GM12878 (cell line): ENCODE results near the gene SNRPB2. TPM values are rescaled to one million over a fixed set of nuclear protein-coding genes. Genes with fewer than 3 reads are reported as not detected.

ENCODE experiments used
- ATAC-seq: fragments of 200-7000 bp; cut with Tn5 transposase; 3 replicates; pipeline ENCODE4 v1.9.1; 2020; ENCODE audit warnings: mild to moderate bottlenecking, moderate library complexity
- BruUV-seq: library from RNA; stranded (reverse); fragments of 400-500 nt; replicated peaks from 2 replicates; lab custom pipeline; 2021; lab: Mats Ljungman, UMichigan
- CTCF ChIA-PET: fragments of 300-600 bp; sonication (Branson Sonifier 250); formaldehyde crosslinking; extraction: SDS; loops from one replicate; lab custom pipeline; 2021; ENCODE audit warnings: inconsistent platforms; lab: Yijun Ruan, JAX
- POLR2A ChIA-PET: fragments of 350-600 bp; formaldehyde crosslinking; extraction: SDS; loops from one replicate; lab custom pipeline; 2021; ENCODE audit warnings: inconsistent platforms; lab: Charles Lee
- RAD21 ChIA-PET: fragments of 300-600 bp; sonication (Branson Sonifier 250); formaldehyde crosslinking; loops from one replicate; lab custom pipeline; 2023; ENCODE audit warnings: antibody characterized with exemption; ENCODE audit not compliant: unreplicated experiment; lab: Charles Lee
- SMC1A ChIA-PET: fragments of 300-600 bp; sonication (Branson Sonifier 250); formaldehyde crosslinking; loops from one replicate; lab custom pipeline; 2023; ENCODE audit not compliant: unreplicated experiment, uncharacterized antibody; lab: Charles Lee
- DNase-seq: peaks from one replicate; pipeline ENCODE4 v3.0.0-alpha.2; 2011; ENCODE audit warnings: low read depth, low spot score
- FAIRE-seq: peaks from 3 replicates; lab custom pipeline; 2011; peaks lifted over from hg19 to GRCh38; lab: Jason Lieb, UNC
- H2AFZ ChIP-seq: 2 replicates; pipeline ENCODE4 v1.6.0; 2011; ENCODE audit warnings: low read depth, low read length, control low read depth; ENCODE audit not compliant: control insufficient read depth
- H3K27ac ChIP-seq: 2 replicates; pipeline ENCODE4 v1.5.1; 2011; ENCODE audit warnings: control low read depth; ENCODE audit not compliant: control insufficient read depth, insufficient read depth
- H3K27me3 ChIP-seq, 2 experiments: replicated peaks in 1 of 2; 2 replicates each; pipeline versions ENCODE4 v1.6.0 to v1.6.1; 2011; ENCODE audit warnings: low read length in 1 of 2; ENCODE audit not compliant: control insufficient read depth in 2 of 2, insufficient read depth in 2 of 2
- H3K36me3 ChIP-seq, 2 experiments: 2 replicates each; pipeline ENCODE4 v1.5.1; 2011; ENCODE audit warnings: low read length in 1 of 2; ENCODE audit not compliant: control insufficient read depth in 2 of 2, insufficient read depth in 2 of 2
- H3K4me1 ChIP-seq: 2 replicates; pipeline ENCODE4 v1.6.1; 2011; ENCODE audit warnings: mild to moderate bottlenecking, low read length, moderate library complexity, mixed read lengths; ENCODE audit not compliant: control insufficient read depth, insufficient read depth
- H3K4me2 ChIP-seq: 2 replicates; pipeline ENCODE4 v1.6.0; 2011; ENCODE audit warnings: control low read depth; ENCODE audit not compliant: control insufficient read depth, insufficient read depth
- H3K4me3 ChIP-seq: fragments of 200-600 bp; sonication (generic); 2 replicates; pipeline ENCODE4 v1.5.1; 2016
- H3K79me2 ChIP-seq: 2 replicates; pipeline ENCODE4 v1.6.0; 2011; ENCODE audit warnings: low read length; ENCODE audit not compliant: control insufficient read depth, insufficient read depth
- H3K9ac ChIP-seq: 2 replicates; pipeline ENCODE4 v1.8.0; 2011; ENCODE audit warnings: low read length, control low read depth, mixed read lengths; ENCODE audit not compliant: control insufficient read depth, insufficient read depth
- H3K9me3 ChIP-seq: replicated peaks from 3 replicates; pipeline ENCODE4 v1.5.1; 2011; ENCODE audit warnings: mild to moderate bottlenecking, low read length; ENCODE audit not compliant: control insufficient read depth, insufficient read depth
- H4K20me1 ChIP-seq: 2 replicates; pipeline ENCODE4 v1.6.0; 2011; ENCODE audit not compliant: control insufficient read depth, insufficient read depth
- EGR1 ChIP-seq, 2 experiments: IDR thresholded peaks; 1 replicate in 1 of 2; 2 replicates in 1 of 2; pipeline ENCODE4 v1.6.1; 2011 to 2012; ENCODE audit warnings: low read depth in 2 of 2, low read length in 2 of 2, borderline replicate concordance in 1 of 2, mild to moderate bottlenecking in 1 of 2, moderate library complexity in 1 of 2
- IRF5 ChIP-seq: fragments of 450-650 bp; IDR thresholded peaks from 2 replicates; pipeline ENCODE4 v1.6.1; 2017; ENCODE audit warnings: borderline replicate concordance
- NBN ChIP-seq: fragments of 450-650 bp; IDR thresholded peaks from 2 replicates; pipeline ENCODE4 v1.6.1; 2016
- USF2 ChIP-seq: IDR thresholded peaks from 2 replicates; pipeline ENCODE4 v1.6.1; 2011; ENCODE audit warnings: low read depth, low read length, improper control_type of control experiment, borderline replicate concordance
- WGBS: methylation state at CpG from one replicate; pipeline ENCODE4 v1.1.6; 2016; ENCODE audit warnings: low lambda C conversion rate; ENCODE audit not compliant: insufficient replicate concordance, insufficient coverage; ENCODE audit errors: missing lambda C conversion rate; 5-methylcytosine and 5-hydroxymethylcytosine counted together
- in situ Hi-C: fragments of 300-500 bp; cut with MboI; formaldehyde crosslinking; loops from 9 replicates; pipeline ENCODE4 v1.14.3; 2018; ENCODE audit warnings: mixed read lengths
- intact Hi-C: fragments of 100-400 bp; cut with micrococcal nuclease; formaldehyde crosslinking; loops from one replicate; pipeline ENCODE4 v1.14.2; 2022; ENCODE audit not compliant: unreplicated experiment
- polyA plus RNA-seq, 11 experiments: library from polyadenylated mRNA; depleted of rRNA in 4 of 11; unstranded in 6 of 11; stranded (reverse) in 5 of 11; fragments of >200 nt; fragmentation: Nextera tagmentation in 4 of 11; fragmentation: Illumina TruSeq in 1 of 11; extraction: Ambion mirVana in 4 of 11; extraction: Trizol in 1 of 11; gene quantifications; 1 replicate in 1 of 11; 2 replicates in 10 of 11; pipeline versions ENCODE4 v1.2.1 to v1.2.3, GENCODE V29; 2011 to 2016; ENCODE audit warnings: inconsistent platforms in 2 of 11, missing spikeins in 2 of 11, low read depth in 1 of 11
- total RNA-seq, 4 experiments: library from RNA; depleted of rRNA in 3 of 4; stranded (reverse); fragments of >200 nt in 3 of 4; fragmentation: Illumina TruSeq in 1 of 4; extraction: Trizol in 1 of 4; gene quantifications; 2 replicates each; pipeline versions ENCODE4 v1.2.1 to v1.2.3, GENCODE V29; 2013 to 2021
- TF ChIP-seq, protein P1 (sequence below): fragments of 150-350 bp; IDR thresholded peaks from 2 replicates; pipeline ENCODE4 v1.6.1; 2016; ENCODE audit warnings: low read depth, low read length

Gene SNRPB2
- total and polyA plus RNA-seq, 10 of the 15 experiments (the other 5 are each of a cell fraction or from before 2014, with no cell fraction given), result 63.5 to 245 (median 136) TPM

GRCh38 chr20:16749573-16749972, 19.7 kb downstream of the SNRPB2 start:
- Histone ChIP-seq H4K20me1 (no peaks in the 10 kb centered on the region), H3K4me2 (no peak overlapping the region), H3K27me3 (no peaks in the 10 kb centered on the region), H3K4me3 (no peak overlapping the region), H3K36me3 (no peaks in the 10 kb centered on the region), H3K4me1 (no peaks in the 10 kb centered on the region; the same call in 1 of the 2 replicates), H3K27ac (no peak overlapping the region), H3K9ac (no peak overlapping the region), H3K79me2 (no peaks in the 10 kb centered on the region), H2AFZ (no peak overlapping the region), H3K9me3 (no peaks in the 10 kb centered on the region)
- ChIA-PET CTCF (interaction anchor here (1.4 kb wide), 1 partner anchor 12 kb away, joined by 5 read pairs; no protein-coding TSS in a partner anchor), RAD21 (no interaction called here), SMC1A (interaction anchor here (1.0 to 1.1 kb wide), 2 partner anchors 8 to 459 kb away, joined by 3 to 4 read pairs; no protein-coding TSS in a partner anchor), POLR2A (no interaction called here)
- no peak for DNase-seq
- 58% methylated on average over 11 of the region's 11 CpGs for WGBS
- in situ Hi-C loops, result no loop called here
- intact Hi-C loops, result no loop called here
- no TSS peak for BruUV-seq
- no peak for TF ChIP-seq NBN
- TF ChIP-seq, protein P1, sequence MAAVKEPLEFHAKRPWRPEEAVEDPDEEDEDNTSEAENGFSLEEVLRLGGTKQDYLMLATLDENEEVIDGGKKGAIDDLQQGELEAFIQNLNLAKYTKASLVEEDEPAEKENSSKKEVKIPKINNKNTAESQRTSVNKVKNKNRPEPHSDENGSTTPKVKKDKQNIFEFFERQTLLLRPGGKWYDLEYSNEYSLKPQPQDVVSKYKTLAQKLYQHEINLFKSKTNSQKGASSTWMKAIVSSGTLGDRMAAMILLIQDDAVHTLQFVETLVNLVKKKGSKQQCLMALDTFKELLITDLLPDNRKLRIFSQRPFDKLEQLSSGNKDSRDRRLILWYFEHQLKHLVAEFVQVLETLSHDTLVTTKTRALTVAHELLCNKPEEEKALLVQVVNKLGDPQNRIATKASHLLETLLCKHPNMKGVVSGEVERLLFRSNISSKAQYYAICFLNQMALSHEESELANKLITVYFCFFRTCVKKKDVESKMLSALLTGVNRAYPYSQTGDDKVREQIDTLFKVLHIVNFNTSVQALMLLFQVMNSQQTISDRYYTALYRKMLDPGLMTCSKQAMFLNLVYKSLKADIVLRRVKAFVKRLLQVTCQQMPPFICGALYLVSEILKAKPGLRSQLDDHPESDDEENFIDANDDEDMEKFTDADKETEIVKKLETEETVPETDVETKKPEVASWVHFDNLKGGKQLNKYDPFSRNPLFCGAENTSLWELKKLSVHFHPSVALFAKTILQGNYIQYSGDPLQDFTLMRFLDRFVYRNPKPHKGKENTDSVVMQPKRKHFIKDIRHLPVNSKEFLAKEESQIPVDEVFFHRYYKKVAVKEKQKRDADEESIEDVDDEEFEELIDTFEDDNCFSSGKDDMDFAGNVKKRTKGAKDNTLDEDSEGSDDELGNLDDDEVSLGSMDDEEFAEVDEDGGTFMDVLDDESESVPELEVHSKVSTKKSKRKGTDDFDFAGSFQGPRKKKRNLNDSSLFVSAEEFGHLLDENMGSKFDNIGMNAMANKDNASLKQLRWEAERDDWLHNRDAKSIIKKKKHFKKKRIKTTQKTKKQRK, result no peak
- TF ChIP-seq USF2, result no peak
- no peak for TF ChIP-seq EGR1 (IDR thresholded peaks at IDR 0.05; ENCODE audit: borderline replicate concordance in 1 of 2, low read depth in 2 of 2, low read length in 2 of 2)
- TF ChIP-seq IRF5, result no peak
- no peak for ATAC-seq
- no peak for FAIRE-seq
